HFFc6 (cell line): ENCODE data around the gene BMP7. TPM values are rescaled to one million over a fixed set of nuclear protein-coding genes. Genes with fewer than 3 reads are reported as not detected.

Experiments
- DNase-seq: peaks from one replicate; pipeline ENCODE4 v3.0.0-alpha.2; 2018
- H3K27ac Mint-ChIP-seq: 2 replicates; pipeline ENCODE4 v1.8.0; 2020; ENCODE audit warnings: mild to moderate bottlenecking, mixed read lengths
- H3K27me3 Mint-ChIP-seq: 2 replicates; pipeline ENCODE4 v1.8.0; 2021; ENCODE audit warnings: mild to moderate bottlenecking, moderate library complexity, mixed read lengths; ENCODE audit not compliant: insufficient read depth
- H3K36me3 Mint-ChIP-seq: 2 replicates; pipeline ENCODE4 v1.8.0; 2021; ENCODE audit warnings: low read depth, mixed read lengths
- H3K4me1 Mint-ChIP-seq: 2 replicates; pipeline ENCODE4 v1.8.0; 2020; ENCODE audit warnings: low read depth, mixed read lengths
- H3K4me3 Mint-ChIP-seq: 2 replicates; pipeline ENCODE4 v1.8.0; 2020; ENCODE audit warnings: mild to moderate bottlenecking, moderate library complexity, mixed read lengths
- H3K9me3 Mint-ChIP-seq: 2 replicates; pipeline ENCODE4 v1.8.0; 2020; ENCODE audit warnings: mild to moderate bottlenecking, mixed read lengths
- total RNA-seq, 6 experiments: library from RNA; stranded (reverse); fragmentation: NEBNext Ultra II Directional; extraction: Animal tissue kit (Norgen Biotek cat#: 25700); gene quantifications; 2 replicates in 1 of 6; 3 replicates in 5 of 6; pipeline ENCODE4 v1.2.3, GENCODE V29; 2021
- TF ChIP-seq, protein P1 (sequence below): fragments of 200-600 bp; sonication (generic); IDR thresholded peaks from 2 replicates; pipeline ENCODE4 v1.5.0; 2021; ENCODE audit warnings: antibody characterized with exemption, mild to moderate bottlenecking

The BMP7 gene
- total RNA-seq, 6 experiments from 2014 or later, result not detected

DNA sequence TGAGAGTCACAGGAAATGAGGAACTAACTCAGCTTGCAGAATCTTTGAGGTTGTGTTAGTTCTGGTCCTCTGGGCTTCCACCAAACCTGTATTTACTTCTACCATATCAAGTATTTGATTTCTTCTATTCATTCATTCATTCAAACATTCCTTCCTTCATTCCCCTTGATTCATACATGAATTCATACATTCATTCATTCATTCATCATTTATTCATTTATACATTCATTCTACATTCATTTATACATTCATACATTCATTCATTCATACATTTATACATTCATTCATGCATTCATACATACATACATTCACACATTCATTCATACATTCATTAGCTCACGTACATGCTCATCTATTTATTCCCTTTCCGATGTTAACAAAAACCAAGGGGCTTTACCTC lies 120.3 kb downstream of the BMP7 start:
- TF ChIP-seq, protein P1, sequence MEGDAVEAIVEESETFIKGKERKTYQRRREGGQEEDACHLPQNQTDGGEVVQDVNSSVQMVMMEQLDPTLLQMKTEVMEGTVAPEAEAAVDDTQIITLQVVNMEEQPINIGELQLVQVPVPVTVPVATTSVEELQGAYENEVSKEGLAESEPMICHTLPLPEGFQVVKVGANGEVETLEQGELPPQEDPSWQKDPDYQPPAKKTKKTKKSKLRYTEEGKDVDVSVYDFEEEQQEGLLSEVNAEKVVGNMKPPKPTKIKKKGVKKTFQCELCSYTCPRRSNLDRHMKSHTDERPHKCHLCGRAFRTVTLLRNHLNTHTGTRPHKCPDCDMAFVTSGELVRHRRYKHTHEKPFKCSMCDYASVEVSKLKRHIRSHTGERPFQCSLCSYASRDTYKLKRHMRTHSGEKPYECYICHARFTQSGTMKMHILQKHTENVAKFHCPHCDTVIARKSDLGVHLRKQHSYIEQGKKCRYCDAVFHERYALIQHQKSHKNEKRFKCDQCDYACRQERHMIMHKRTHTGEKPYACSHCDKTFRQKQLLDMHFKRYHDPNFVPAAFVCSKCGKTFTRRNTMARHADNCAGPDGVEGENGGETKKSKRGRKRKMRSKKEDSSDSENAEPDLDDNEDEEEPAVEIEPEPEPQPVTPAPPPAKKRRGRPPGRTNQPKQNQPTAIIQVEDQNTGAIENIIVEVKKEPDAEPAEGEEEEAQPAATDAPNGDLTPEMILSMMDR, result no peak
- Mint-ChIP-seq H3K4me1 (no peaks in the 10 kb centered on the region), H3K27ac (no peak overlapping the region), H3K4me3 (no peak overlapping the region), H3K36me3 (no peaks in the 10 kb centered on the region), H3K27me3 (peaks cover 7% of the 10 kb centered on the region; the same call in 1 of the 2 replicates), H3K9me3 (no peaks in the 10 kb centered on the region; the same call in 1 of the 2 replicates)
- no peak for DNase-seq

DNA sequence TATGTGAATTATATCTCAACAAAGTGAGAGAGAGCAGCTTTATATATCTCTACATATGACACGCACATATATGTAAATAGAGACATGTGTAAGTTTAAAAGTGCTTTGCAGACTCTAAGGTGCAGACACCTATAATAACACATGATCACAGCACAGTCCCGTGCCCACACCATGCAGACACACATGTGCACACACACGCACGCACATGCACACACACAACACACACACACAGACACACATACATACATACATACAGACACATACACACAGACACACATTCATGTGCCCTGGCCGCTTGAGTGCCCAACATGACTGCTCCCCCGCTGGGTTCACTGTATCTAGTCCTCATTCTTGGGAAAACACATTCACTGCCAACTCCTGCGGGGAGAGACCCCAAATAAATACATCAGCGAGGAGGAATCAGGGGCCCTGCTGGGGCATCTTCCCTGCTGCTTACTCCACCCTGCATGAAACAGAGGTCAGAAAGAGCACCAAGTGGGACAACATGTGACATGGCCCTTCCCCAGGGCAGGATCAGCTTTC lies 121.3 kb downstream of the BMP7 start:
- Mint-ChIP-seq H3K9me3 (no peaks in the 10 kb centered on the region; the same call in 1 of the 2 replicates), H3K36me3 (no peaks in the 10 kb centered on the region), H3K4me3 (no peak overlapping the region), H3K4me1 (no peaks in the 10 kb centered on the region), H3K27ac (no peak overlapping the region), H3K27me3 (peaks cover 6% of the 10 kb centered on the region; the same call in 1 of the 2 replicates)
- TF ChIP-seq, protein P1, result no peak
- DNase-seq, result no peak

DNA sequence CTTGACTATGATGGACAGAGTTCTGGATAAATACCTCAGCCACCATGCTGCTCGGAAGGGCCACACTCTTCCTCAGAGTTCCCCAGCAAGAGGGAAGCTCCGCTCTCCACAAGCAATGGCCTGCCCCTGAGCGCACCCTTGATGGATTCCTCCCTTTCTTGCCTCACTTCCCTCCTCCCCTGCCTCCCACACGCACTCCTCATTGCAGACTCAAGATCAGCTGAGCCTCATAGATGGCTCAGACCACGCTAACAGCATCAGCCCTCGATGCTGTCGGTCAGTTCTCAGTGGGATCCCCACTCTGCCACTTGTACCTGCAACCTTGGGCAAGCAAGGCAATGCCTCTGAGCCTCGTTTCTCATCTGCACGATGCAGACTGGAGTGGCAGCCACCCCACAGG lies 123.3 kb downstream of the BMP7 start:
- Mint-ChIP-seq H3K27me3 (peaks cover 12% of the 10 kb centered on the region; the same call in 1 of the 2 replicates), H3K9me3 (no peaks in the 10 kb centered on the region; the same call in 1 of the 2 replicates), H3K4me3 (no peak overlapping the region), H3K27ac (no peak overlapping the region), H3K36me3 (no peaks in the 10 kb centered on the region), H3K4me1 (no peaks in the 10 kb centered on the region)
- TF ChIP-seq, protein P1, result no peak
- no peak for DNase-seq

DNA sequence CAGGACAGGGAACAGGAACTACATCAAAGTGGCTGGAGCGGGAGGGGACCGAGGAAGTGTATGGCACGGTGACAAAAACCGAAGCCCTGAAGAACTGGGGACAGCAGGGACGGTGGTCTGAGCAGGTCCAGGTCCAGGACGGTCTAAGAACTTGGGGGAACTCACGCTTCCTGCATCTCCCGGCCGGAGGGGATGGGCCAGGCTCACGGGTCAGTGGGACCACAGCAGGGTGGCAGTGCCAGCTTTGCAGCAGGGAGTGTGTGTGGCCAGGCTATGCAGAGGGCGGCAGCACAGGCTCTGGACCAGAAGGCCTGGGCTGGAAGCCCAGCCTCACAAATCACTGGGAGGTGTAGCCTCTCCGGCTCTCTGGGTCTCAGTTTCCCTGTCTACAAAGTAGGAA lies 123.8 kb downstream of the BMP7 start:
- no peak for DNase-seq
- Mint-ChIP-seq H3K4me3 (no peak overlapping the region), H3K27ac (no peak overlapping the region), H3K4me1 (no peaks in the 10 kb centered on the region), H3K9me3 (no peaks in the 10 kb centered on the region; the same call in 1 of the 2 replicates), H3K36me3 (no peaks in the 10 kb centered on the region), H3K27me3 (peaks cover 12% of the 10 kb centered on the region; the same call in 1 of the 2 replicates)
- TF ChIP-seq, protein P1, result no peak

DNA sequence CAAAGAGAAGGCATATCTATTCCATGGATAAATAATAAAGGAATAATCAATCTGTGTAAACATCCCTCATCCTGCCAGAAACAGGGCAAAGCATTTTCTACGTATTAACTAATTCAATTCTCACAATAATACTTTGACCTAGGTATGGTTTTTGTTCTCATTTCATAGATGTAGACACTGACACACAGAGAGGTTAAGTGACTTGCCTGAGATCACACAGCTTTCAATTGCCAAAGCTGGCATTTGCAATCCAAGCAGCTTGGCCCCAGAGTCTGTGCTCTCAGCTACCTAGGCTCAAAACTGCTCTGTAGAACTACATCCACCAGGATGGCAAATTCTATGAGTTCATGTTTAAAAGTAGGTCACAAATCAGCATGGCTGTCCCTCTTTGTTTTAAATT lies 124.9 kb downstream of the BMP7 start:
- no peak for DNase-seq
- Mint-ChIP-seq H3K27ac (no peak overlapping the region), H3K9me3 (no peaks in the 10 kb centered on the region), H3K27me3 (peaks cover 14% of the 10 kb centered on the region; the same call in 1 of the 2 replicates), H3K4me3 (no peak overlapping the region), H3K36me3 (no peaks in the 10 kb centered on the region), H3K4me1 (no peaks in the 10 kb centered on the region)
- TF ChIP-seq, protein P1, result no peak
